Activated CD4-positive, alpha-beta T cell treated with anti-CD3 and anti-CD28 coated beads, Interleukin-2, amount 50 U/mL, for 16 hours (primary cell): ENCODE data around the gene FCMR.
"Not testable (repeated sequence)": the region's sequence is repeated elsewhere in the genome, so short reads cannot be mapped to it uniquely, and the experiment has no call there.

ENCODE experiments used
- DNase-seq: peaks from one replicate; pipeline ENCODE4 v3.0.0-alpha.2; 2020

The FCMR gene

GRCh38 chr1:206867239-206867638 lies 54.5 kb downstream of the FCMR start:
- no peak for DNase-seq

- no peak for DNase-seq
Observed at GRCh38 chr1:206866062-206866461, 55.7 kb downstream of the FCMR start.

- peak; percentile 74 for DNase-seq
Observed at GRCh38 chr1:206864939-206865671, 56.6 kb downstream of the FCMR start, which contains the start of gene IL20. IL20 (plus strand) TSS chr1:206865623; CDS start chr1:206865853, 230 bp downstream.

GRCh38 chr1:206863266-206863665 lies 58.5 kb downstream of the FCMR start:
- no peak for DNase-seq

GRCh38 chr1:206860165-206860564 lies 61.6 kb downstream of the FCMR start:
- DNase-seq: no peak

GRCh38 chr1:206859082-206859521 lies 62.6 kb downstream of the FCMR start:
- DNase-seq: no peak

GRCh38 chr1:206856674-206857464 lies 64.9 kb downstream of the FCMR start:
- DNase-seq: no peak

- DNase-seq: no peak
Observed at GRCh38 chr1:206855859-206856258, 65.9 kb downstream of the FCMR start.

GRCh38 chr1:206854401-206855129 lies 67.2 kb downstream of the FCMR start:
- no peak for DNase-seq

GRCh38 chr1:206853696-206854095 lies 68.0 kb downstream of the FCMR start:
- DNase-seq: not testable (repeated sequence)
